ENCODE data around the gene WDR27.

WDR27 gene

GRCh38 chr6:169692516-169692915 lies 9.3 kb downstream of the WDR27 start:
- DNase-seq (ENCODE audit: insufficient read length, low spot score) (no peak), FAIRE-seq (no peak)
- no peak for TF ChIP-seq POLR2A (IDR thresholded peaks at IDR 0.05; ENCODE audit: low read depth, low read length)

- DNase-seq (ENCODE audit: insufficient read length, low spot score) (no peak), FAIRE-seq (no peak)
- no peak for TF ChIP-seq POLR2A (IDR thresholded peaks at IDR 0.05; ENCODE audit: low read depth, low read length)
Measured at GRCh38 chr6:169691260-169691659, 10.6 kb downstream of the WDR27 start.

GRCh38 chr6:169689287-169689686 lies 12.5 kb downstream of the WDR27 start:
- no peak for DNase-seq (ENCODE audit: insufficient read length, low spot score)
- no peak for TF ChIP-seq POLR2A (IDR thresholded peaks at IDR 0.05; ENCODE audit: low read depth, low read length)
- no peak for FAIRE-seq

DNA sequence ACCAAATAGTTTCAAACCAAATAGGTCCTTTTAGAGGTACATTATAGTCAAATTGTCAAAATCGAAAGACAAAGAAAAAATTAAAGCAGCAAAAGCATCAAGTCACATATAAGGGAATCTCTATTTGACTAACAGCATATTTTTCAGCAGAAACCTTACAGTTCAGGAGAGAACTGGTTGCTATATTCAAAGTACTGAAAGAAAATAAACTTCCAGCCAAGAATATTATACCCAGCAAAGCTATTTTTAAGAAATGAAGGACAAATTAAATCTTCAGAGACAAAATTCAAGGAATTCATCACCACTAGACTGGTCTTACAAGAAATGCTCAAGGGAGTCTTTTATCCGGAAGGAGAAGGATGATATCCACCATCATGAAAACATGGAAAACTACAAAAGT lies 16.0 kb downstream of the WDR27 start:
- TF ChIP-seq POLR2A (IDR thresholded peaks at IDR 0.05; ENCODE audit: low read depth, low read length): no peak
- FAIRE-seq: no peak
- DNase-seq (ENCODE audit: insufficient read length, low spot score): no peak

GRCh38 chr6:169684056-169684455 lies 17.8 kb downstream of the WDR27 start:
- FAIRE-seq: no peak
- TF ChIP-seq POLR2A (IDR thresholded peaks at IDR 0.05; ENCODE audit: low read depth, low read length): no peak
- DNase-seq (ENCODE audit: insufficient read length, low spot score): no peak

DNA sequence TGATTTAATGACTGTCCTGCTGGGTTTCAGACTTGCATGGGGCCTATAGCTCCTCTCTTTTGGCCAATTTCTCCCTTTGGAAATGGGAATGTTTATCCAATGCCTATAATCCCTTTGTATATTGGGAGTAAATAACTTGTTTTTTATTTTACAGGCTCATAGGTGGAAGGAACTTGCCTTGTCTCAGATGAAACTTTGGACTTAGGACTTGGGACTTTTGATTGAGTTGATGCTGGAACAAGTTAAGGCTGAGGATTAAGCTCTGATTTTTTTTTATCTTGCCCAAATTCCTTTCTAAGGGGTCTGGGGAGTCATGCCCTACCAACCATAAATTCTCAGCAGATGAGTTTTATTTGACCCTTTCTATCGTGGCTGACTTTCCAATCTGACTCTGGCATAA lies 23.5 kb downstream of the WDR27 start:
- no peak for FAIRE-seq
- no peak for DNase-seq (ENCODE audit: insufficient read length, low spot score)
- TF ChIP-seq POLR2A (IDR thresholded peaks at IDR 0.05; ENCODE audit: low read depth, low read length): no peak

- FAIRE-seq (no peak), DNase-seq (ENCODE audit: insufficient read length, low spot score) (no peak)
- TF ChIP-seq POLR2A (IDR thresholded peaks at IDR 0.05; ENCODE audit: low read depth, low read length): no peak
Measured at GRCh38 chr6:169677096-169677495, 24.7 kb downstream of the WDR27 start.

- no peak for TF ChIP-seq POLR2A (IDR thresholded peaks at IDR 0.05; ENCODE audit: low read depth, low read length)
- FAIRE-seq (no peak), DNase-seq (ENCODE audit: insufficient read length, low spot score) (no peak)
Measured at GRCh38 chr6:169675011-169675410, 26.8 kb downstream of the WDR27 start.

- FAIRE-seq (no peak), DNase-seq (ENCODE audit: insufficient read length, low spot score) (no peak)
- no peak for TF ChIP-seq POLR2A (IDR thresholded peaks at IDR 0.05; ENCODE audit: low read depth, low read length)
Measured at GRCh38 chr6:169671563-169671962, 30.3 kb downstream of the WDR27 start.

DNA sequence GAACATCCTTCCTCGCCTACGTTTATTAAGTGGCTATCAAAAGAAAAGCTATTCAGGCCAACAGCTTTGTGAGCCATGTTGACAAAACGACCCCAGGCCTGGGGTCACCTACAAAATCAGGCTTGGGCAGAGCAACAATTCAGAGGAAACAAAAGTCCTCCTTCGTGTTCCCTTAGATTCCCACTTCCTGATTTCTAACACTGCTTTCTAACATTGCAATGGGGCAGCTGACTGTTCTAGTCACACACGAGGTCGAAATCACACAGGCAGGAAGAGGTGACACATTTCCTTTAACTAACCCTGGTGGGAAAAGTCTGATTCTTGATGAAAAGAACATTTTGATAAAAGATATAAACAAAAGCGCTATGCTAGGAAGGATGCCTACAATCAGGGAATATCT lies 31.9 kb downstream of the WDR27 start:
- DNase-seq (ENCODE audit: insufficient read length, low spot score): no peak
- TF ChIP-seq POLR2A (IDR thresholded peaks at IDR 0.05; ENCODE audit: low read depth, low read length): no peak
- no peak for FAIRE-seq

- DNase-seq (ENCODE audit: insufficient read length, low spot score): no peak
- no peak for FAIRE-seq
- TF ChIP-seq POLR2A (IDR thresholded peaks at IDR 0.05; ENCODE audit: low read depth, low read length): no peak
Measured at GRCh38 chr6:169669147-169669546, 32.7 kb downstream of the WDR27 start.

DNA sequence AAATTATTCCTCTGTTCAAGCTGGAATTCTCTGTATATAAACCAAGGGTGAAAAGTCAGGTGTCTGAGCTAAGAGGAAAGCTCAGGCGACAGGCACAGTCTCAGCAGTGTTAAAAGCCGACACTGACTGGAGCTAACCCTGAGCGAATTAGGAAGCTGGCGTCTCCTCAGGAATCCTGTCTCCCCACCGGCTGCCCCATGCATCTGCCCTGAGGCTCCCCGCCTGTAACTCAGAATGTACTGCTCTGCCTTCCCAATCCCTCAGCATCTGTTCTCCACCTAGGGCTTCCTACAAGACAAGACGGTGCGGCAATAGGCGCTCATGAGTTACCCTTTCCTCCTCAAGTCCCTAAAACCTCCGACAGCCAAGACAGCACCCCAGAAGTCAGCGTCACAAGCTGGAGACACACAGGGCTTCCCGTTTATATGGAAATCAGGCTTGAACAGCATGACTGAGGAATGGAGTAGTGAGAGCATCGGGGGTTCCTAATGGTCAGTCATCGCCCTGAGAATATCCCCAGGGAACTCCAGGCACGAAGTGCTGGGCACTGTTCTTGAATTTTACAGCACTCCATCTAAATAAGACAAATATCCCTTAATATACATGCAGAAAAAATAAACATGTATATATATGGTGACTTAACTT lies 33.5 kb downstream of the WDR27 start:
- TF ChIP-seq POLR2A (IDR thresholded peaks at IDR 0.05; ENCODE audit: low read depth, low read length): no peak
- FAIRE-seq (no peak), DNase-seq (ENCODE audit: insufficient read length, low spot score) (no peak)

- TF ChIP-seq POLR2A (IDR thresholded peaks at IDR 0.05; ENCODE audit: low read depth, low read length): no peak
- no peak for FAIRE-seq
- no peak for DNase-seq (ENCODE audit: insufficient read length, low spot score)
Measured at GRCh38 chr6:169667716-169668115, 34.1 kb downstream of the WDR27 start.

GRCh38 chr6:169666441-169666840 lies 35.4 kb downstream of the WDR27 start:
- FAIRE-seq (no peak), DNase-seq (ENCODE audit: insufficient read length, low spot score) (no peak)
- TF ChIP-seq POLR2A (IDR thresholded peaks at IDR 0.05; ENCODE audit: low read depth, low read length): no peak

GRCh38 chr6:169665289-169665688 lies 36.5 kb downstream of the WDR27 start:
- DNase-seq (ENCODE audit: insufficient read length, low spot score): no peak
- no peak for FAIRE-seq
- TF ChIP-seq POLR2A (IDR thresholded peaks at IDR 0.05; ENCODE audit: low read depth, low read length): no peak

GRCh38 chr6:169664227-169664626 lies 37.6 kb downstream of the WDR27 start:
- TF ChIP-seq POLR2A (IDR thresholded peaks at IDR 0.05; ENCODE audit: low read depth, low read length): no peak

More at GRCh38 chr6:169664227-169664626, 37.6 kb downstream of the WDR27 start:
- no peak for DNase-seq (ENCODE audit: insufficient read length, low spot score)
- FAIRE-seq: no peak
